Transverse colon (tissue), 4 donors: ENCODE data around the gene FAM50B.

ENCODE experiments used
- CTCF ChIP-seq, 5 experiments: fragments of 200-600 bp in 3 of 5; fragments of 450-650 bp in 2 of 5; sonication (generic) in 3 of 5; IDR thresholded peaks; 1 replicate in 2 of 5; 2 replicates in 3 of 5; pipeline ENCODE4 v1.5.1; 2016 to 2017; ENCODE audit warnings: antibody characterized with exemption in 5 of 5, inconsistent platforms in 3 of 5, mild to moderate bottlenecking in 2 of 5, moderate library complexity in 1 of 5
- EP300 ChIP-seq: sonication (generic); formaldehyde crosslinking; IDR thresholded peaks from one replicate; pipeline ENCODE4 v1.6.1; 2017; ENCODE audit warnings: antibody characterized with exemption, low read depth
- POLR2A ChIP-seq: fragments of 450-650 bp; IDR thresholded peaks from one replicate; pipeline ENCODE4 v1.6.1; 2016; ENCODE audit warnings: antibody characterized with exemption, mild to moderate bottlenecking, moderate library complexity
- POLR2AphosphoS5 ChIP-seq, 3 donors: sonication (generic); formaldehyde crosslinking; IDR thresholded peaks; one replicate each; pipeline ENCODE4 v1.6.1; 2016; ENCODE audit warnings: antibody characterized with exemption in 3 of 3

GRCh38 chr6:3856576-3856975 lies 7.4 kb downstream of the FAM50B start:
- no peak for TF ChIP-seq POLR2AphosphoS5 (IDR thresholded peaks at IDR 0.05)
- no peak for TF ChIP-seq CTCF (IDR thresholded peaks at IDR 0.05)
- no peak for TF ChIP-seq POLR2A
- TF ChIP-seq EP300, result no peak
